ENCODE results near the gene REX1BD. TPM values are rescaled to one million over a fixed set of nuclear protein-coding genes. Genes with fewer than 3 reads are reported as not detected.

The REX1BD gene
- total RNA-seq, 2 donors from 2014 or later, result 119 to 171 TPM

DNA sequence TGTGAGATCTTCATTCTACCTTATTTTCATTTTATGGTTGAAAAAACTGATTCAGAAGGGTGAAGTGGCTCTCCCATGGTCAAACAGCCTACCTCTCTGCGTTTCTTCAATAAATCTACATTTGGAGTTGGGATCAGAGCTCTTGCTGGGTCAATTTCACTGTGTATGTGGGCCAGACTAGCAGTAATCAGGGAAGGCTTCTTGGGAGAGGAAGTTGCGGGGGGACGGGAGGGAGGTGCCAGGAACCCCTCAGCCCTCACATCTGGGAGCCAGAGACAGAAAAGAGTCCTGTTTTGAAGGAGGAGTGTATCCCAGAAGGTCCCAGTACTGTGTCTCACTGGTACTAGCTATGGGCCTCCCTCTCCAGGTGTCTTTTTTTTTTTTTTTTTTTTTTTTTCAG, 30.0 kb upstream of the REX1BD start:
- peaks cover 10% of the 10 kb centered on the region for H3K36me3 ChIP-seq
- DNase-seq (ENCODE audit: low spot score), result no peak
- peak overlapping the region; percentile 96 for H3K27ac ChIP-seq
- TF ChIP-seq, protein P1, sequence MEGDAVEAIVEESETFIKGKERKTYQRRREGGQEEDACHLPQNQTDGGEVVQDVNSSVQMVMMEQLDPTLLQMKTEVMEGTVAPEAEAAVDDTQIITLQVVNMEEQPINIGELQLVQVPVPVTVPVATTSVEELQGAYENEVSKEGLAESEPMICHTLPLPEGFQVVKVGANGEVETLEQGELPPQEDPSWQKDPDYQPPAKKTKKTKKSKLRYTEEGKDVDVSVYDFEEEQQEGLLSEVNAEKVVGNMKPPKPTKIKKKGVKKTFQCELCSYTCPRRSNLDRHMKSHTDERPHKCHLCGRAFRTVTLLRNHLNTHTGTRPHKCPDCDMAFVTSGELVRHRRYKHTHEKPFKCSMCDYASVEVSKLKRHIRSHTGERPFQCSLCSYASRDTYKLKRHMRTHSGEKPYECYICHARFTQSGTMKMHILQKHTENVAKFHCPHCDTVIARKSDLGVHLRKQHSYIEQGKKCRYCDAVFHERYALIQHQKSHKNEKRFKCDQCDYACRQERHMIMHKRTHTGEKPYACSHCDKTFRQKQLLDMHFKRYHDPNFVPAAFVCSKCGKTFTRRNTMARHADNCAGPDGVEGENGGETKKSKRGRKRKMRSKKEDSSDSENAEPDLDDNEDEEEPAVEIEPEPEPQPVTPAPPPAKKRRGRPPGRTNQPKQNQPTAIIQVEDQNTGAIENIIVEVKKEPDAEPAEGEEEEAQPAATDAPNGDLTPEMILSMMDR (IDR thresholded peaks at IDR 0.05), result no peak
- H3K27me3 ChIP-seq, result no peaks in the 10 kb centered on the region
- peaks cover 0 to 21% of the 10 kb centered on the region in 2 donors for H3K4me1 ChIP-seq
- peak overlapping the region; percentile 78 to 83 for H3K4me3 ChIP-seq
- no peaks in the 10 kb centered on the region for H3K9me3 ChIP-seq

DNA sequence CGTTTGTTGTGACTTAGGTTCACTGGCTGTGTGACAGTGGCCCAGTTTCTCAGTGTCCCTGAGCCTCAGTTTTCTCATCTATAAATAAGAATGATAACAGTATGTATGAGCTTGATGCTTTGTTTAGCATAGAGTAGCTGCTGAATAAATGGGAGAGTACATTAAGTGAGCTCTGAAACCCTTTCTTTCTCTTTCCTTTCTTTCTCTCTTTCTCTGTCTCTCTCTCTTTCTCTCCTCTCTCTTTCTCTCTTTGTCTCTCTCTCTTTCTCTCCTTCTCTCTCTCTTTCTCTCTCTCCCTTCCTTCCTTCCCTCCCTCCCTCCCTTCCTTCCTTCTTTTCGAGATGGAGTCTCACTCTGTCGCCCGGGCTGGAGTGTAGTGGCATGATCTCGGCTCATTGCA, 28.9 kb upstream of the REX1BD start:
- no peak overlapping the region for H3K4me3 ChIP-seq
- H3K27me3 ChIP-seq, result no peaks in the 10 kb centered on the region
- peaks cover 20% of the 10 kb centered on the region for H3K36me3 ChIP-seq
- H3K9me3 ChIP-seq, result no peaks in the 10 kb centered on the region
- TF ChIP-seq, protein P1 (IDR thresholded peaks at IDR 0.05), result no peak
- no peak for DNase-seq (ENCODE audit: low spot score)
- H3K4me1 ChIP-seq, result peaks cover 0 to 21% of the 10 kb centered on the region in 2 donors
- peak overlapping the region; percentile 1 to 96 for H3K27ac ChIP-seq

DNA sequence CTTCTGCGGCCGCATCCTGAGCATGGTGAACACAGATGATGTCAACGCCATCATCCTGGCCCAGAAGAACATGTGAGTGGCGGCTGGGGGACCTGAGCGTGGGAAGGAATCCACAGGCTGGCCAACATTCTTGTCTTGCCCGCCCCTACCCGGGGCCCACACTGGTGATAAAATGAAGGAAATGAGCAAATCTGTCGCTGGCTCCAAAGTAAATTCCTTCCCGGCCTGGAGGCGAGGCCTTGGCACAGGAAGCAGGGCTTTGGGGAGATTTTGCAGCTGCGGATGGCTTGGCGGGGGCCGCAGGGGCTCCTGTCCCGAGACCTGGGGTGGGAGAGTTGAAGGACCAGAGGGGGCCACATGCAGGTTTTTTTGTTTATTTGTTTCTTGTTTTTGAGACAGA, 26.5 kb upstream of the REX1BD start:
- TF ChIP-seq, protein P1 (IDR thresholded peaks at IDR 0.05), result no peak
- Histone ChIP-seq H3K36me3 (peaks cover 44% of the 10 kb centered on the region), H3K27me3 (no peaks in the 10 kb centered on the region), H3K9me3 (no peaks in the 10 kb centered on the region), H3K27ac (peak overlapping the region; percentile 65 to 84), H3K4me3 (no peak overlapping the region), H3K4me1 (peaks cover 0 to 21% of the 10 kb centered on the region in 2 donors)
- DNase-seq (ENCODE audit: low spot score), result peak; percentile 78

DNA sequence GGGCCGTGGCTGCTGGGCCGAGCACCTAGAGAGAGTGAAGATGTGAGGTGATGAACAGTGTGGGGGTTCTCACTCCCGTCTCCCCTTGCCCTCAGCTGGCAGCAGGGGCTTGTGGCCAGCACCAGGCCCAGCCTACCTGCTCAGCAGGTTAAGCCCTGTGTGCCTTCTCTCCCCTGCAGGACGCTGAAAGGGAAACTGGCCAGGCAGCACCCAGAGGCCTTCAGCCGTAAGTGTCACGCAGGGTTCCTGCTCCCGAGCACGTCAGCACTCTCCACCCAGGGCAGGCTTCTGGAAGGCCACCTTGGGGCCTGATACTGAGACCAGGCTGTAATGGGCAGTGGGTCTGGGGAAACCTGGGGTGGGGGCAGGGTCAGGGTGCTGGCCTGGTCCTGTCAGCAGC, 21.6 kb upstream of the REX1BD start:
- Histone ChIP-seq H3K9me3 (no peaks in the 10 kb centered on the region), H3K27ac (no peak overlapping the region), H3K36me3 (peaks cover 66% of the 10 kb centered on the region), H3K4me3 (no peak overlapping the region), H3K4me1 (peaks cover 0 to 13% of the 10 kb centered on the region in 2 donors), H3K27me3 (no peaks in the 10 kb centered on the region)
- no peak for DNase-seq (ENCODE audit: low spot score)
- TF ChIP-seq, protein P1 (IDR thresholded peaks at IDR 0.05), result no peak

DNA sequence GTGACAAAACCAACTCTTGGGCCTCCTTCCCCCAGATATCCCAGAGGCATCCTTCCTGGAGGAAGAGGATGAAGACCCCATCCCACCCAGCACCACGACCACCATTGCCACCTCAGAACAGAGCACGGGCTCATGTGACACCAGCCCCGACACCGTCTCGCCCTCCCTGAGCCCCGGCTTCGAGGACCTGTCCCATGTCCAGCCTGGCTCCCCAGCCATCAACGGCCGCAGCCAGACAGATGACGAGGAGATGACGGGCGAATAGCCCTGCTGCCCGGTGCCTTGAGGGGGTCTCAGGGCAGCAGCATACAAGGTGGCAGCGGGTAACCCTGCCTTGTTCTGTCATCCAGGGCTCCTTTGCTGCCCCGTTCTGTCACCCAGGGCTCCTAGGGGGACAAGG, 20.2 kb upstream of the REX1BD start:
- peaks cover 63% of the 10 kb centered on the region for H3K36me3 ChIP-seq
- no peak overlapping the region for H3K27ac ChIP-seq
- H3K27me3 ChIP-seq, result no peaks in the 10 kb centered on the region
- H3K9me3 ChIP-seq, result no peaks in the 10 kb centered on the region
- TF ChIP-seq, protein P1 (IDR thresholded peaks at IDR 0.05), result no peak
- H3K4me1 ChIP-seq, result peaks cover 0 to 18% of the 10 kb centered on the region in 2 donors
- DNase-seq (ENCODE audit: low spot score), result no peak
- H3K4me3 ChIP-seq, result no peak overlapping the region

Data from right atrium auricular region (tissue), 2 donors.